ENCODE results near the gene SLIT3.

SLIT3 gene

DNA sequence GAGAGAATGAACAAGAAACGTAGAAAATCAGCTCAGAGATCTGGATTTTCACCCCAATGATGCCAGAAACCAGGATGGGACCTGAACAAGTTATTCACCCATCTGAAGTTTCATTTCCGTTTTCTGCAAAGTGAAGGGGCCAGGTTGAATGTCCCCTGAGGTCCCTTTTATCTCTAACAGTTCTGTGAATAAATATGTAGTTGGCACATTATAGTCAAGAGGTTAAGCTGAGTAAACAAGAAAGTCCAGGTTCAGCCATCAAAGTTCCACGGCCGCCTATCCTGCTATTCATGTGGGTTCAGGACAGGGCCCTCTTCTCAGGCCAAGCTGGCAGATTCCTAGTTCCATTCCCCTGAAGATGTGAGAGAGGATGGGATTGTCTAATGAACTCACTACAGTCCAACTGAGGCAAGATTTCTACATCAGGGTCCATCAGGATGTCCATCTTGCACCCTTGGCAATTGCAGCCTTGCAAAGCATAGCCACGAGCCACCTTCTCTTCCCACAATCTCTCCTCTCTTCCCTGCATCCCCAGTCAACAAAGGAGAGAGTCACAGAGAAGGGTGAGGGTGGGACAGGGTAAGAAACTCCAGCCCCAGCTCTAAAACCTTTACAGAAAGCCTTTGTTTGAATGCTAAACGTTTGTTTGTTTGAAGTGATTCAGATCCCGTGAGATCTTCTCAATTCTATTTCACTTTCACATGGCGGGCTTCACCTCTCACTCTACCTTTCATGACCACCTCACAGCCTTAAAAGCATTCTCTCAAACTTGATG, 311.0 kb downstream of the SLIT3 start:
- peaks cover 5% of the 10 kb centered on the region for H3K27me3 ChIP-seq (replicated peaks)
- no peak overlapping the region for H3K4me3 ChIP-seq (ENCODE audit: low read depth, low read length)
- DNase-seq = no peak
- in situ Hi-C loops (cut with HindIII; ENCODE audit: low pct_ligation_motif_present, low sequenced_read_pairs) = no loop called here
- TF ChIP-seq, protein P1, sequence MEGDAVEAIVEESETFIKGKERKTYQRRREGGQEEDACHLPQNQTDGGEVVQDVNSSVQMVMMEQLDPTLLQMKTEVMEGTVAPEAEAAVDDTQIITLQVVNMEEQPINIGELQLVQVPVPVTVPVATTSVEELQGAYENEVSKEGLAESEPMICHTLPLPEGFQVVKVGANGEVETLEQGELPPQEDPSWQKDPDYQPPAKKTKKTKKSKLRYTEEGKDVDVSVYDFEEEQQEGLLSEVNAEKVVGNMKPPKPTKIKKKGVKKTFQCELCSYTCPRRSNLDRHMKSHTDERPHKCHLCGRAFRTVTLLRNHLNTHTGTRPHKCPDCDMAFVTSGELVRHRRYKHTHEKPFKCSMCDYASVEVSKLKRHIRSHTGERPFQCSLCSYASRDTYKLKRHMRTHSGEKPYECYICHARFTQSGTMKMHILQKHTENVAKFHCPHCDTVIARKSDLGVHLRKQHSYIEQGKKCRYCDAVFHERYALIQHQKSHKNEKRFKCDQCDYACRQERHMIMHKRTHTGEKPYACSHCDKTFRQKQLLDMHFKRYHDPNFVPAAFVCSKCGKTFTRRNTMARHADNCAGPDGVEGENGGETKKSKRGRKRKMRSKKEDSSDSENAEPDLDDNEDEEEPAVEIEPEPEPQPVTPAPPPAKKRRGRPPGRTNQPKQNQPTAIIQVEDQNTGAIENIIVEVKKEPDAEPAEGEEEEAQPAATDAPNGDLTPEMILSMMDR (IDR thresholded peaks at IDR 0.05; ENCODE audit: low read depth, low read length, missing control alignments) = no peak
- H3K27ac ChIP-seq = no peak overlapping the region
- H3K36me3 ChIP-seq (replicated peaks) = no peaks in the 10 kb centered on the region

DNA sequence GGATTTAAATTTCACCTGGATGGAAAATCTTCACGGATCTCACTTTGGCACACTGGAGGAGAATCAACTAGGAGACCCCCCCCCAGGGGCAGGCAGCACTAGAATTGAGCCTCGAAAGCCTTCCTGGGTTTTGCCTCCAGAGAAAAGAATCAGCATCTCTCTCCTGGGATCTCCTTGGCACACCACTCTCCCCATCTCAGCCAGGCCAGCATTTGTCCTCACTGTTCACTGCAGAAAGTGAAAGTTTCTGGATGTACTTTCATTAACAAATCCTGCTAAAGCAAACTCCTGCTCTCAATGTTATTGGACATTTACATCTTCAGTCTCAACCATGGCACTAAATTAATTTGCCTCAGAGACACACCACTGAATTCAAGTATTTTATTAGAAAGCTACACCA, 312.2 kb downstream of the SLIT3 start:
- Histone ChIP-seq H3K4me3 (ENCODE audit: low read depth, low read length) (no peak overlapping the region), H3K27ac (no peak overlapping the region), H3K27me3 (replicated peaks) (peaks cover 5% of the 10 kb centered on the region), H3K36me3 (replicated peaks) (no peaks in the 10 kb centered on the region)
- TF ChIP-seq, protein P1 (IDR thresholded peaks at IDR 0.05; ENCODE audit: low read depth, low read length, missing control alignments) = no peak
- DNase-seq = no peak
- in situ Hi-C loops (cut with HindIII; ENCODE audit: low pct_ligation_motif_present, low sequenced_read_pairs) = no loop called here

DNA sequence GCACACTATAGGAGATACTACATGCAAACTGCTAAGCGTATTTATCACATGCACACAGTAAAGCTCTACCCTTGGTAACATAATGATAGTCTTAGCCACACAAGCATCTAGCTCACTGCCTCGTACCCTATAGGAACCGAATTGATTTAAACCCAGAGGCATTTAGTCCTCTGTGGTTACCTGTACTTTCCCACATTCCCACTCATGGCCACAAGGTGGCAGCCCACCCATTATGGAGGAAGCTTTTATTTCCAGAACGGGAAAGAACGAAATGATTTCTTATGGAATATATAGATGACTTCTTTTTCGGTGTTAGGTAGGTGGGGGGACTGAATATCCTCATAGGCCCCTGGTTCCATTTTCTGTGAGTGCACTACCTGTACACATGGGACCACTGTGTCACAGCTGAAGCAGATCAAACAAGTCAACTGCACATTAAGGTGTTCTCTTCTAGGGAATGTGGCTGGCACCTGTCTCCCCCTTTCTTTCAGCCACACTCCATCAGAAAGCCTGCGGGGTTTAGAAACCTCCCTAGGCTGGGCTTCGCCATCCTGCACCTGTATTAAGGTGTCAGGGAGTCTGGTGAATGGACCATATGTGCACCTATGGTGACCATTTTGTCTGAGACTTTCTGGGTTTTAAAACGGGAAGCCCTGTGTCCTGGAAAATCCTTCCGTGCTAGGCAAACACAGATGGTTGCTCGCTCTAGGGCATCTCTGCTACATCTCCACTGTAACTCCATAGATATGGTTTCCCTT, 313.2 kb downstream of the SLIT3 start:
- DNase-seq = peak; percentile 71
- Histone ChIP-seq H3K27ac (no peak overlapping the region), H3K27me3 (replicated peaks) (peaks cover 5% of the 10 kb centered on the region), H3K36me3 (replicated peaks) (no peaks in the 10 kb centered on the region), H3K4me3 (ENCODE audit: low read depth, low read length) (no peak overlapping the region)
- TF ChIP-seq, protein P1 (IDR thresholded peaks at IDR 0.05; ENCODE audit: low read depth, low read length, missing control alignments) = peak; percentile 89
- in situ Hi-C loops (cut with HindIII; ENCODE audit: low pct_ligation_motif_present, low sequenced_read_pairs) = no loop called here

DNA sequence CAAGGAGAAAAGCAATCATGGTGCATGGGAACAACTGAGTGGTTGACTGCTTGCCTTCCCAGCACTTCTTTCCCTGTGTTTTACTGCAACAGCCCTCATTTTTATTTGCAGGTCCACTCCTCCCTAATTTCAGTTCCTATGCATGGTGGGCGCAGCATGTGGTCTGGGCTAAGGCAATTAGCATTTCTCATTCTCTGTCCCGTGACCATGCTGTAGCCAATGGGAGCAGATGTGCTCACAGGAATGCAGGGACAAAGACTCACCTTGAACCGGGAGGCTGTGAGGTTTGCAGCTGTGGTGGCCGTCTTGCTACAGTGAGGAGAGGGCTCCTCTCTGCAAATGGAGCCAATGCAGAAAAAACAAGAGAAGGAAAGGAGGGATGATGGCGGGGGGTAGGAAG, 315.5 kb downstream of the SLIT3 start:
- H3K27me3 ChIP-seq (replicated peaks) = peaks cover 5% of the 10 kb centered on the region
- TF ChIP-seq, protein P1 (IDR thresholded peaks at IDR 0.05; ENCODE audit: low read depth, low read length, missing control alignments) = no peak
- in situ Hi-C loops (cut with HindIII; ENCODE audit: low pct_ligation_motif_present, low sequenced_read_pairs) = no loop called here
- no peak overlapping the region for H3K4me3 ChIP-seq (ENCODE audit: low read depth, low read length)
- DNase-seq = no peak
- no peaks in the 10 kb centered on the region for H3K36me3 ChIP-seq (replicated peaks)
- no peak overlapping the region for H3K27ac ChIP-seq

DNA sequence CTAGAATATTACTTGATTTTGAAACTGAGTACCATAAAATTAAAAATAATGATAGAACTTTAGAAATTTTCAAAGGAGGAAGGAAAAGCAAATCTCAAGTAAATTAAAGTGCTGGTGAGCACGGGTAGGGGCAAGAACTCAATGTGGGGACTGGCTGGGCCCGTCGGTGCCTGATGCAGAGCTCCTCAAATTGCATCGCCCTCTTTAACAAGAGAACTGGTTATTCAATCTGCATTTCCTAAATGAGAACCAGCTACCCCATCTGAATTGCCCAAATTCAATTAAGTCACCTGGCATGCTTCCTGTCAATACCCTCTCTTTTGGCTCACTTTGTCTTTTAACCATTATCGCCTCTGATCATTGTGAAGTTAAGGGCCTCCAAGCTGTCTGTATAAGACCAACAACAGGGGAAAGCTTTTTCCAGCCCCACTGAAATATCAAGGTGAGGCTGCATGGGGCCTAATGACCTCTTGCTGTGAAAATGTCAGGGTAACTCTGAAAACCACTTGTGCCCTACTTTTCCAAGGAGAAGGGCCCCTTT, 316.7 kb downstream of the SLIT3 start:
- in situ Hi-C loops (cut with HindIII; ENCODE audit: low pct_ligation_motif_present, low sequenced_read_pairs) = no loop called here
- TF ChIP-seq, protein P1 (IDR thresholded peaks at IDR 0.05; ENCODE audit: low read depth, low read length, missing control alignments) = no peak
- no peak for DNase-seq
- no peak overlapping the region for H3K4me3 ChIP-seq (ENCODE audit: low read depth, low read length)
- no peaks in the 10 kb centered on the region for H3K36me3 ChIP-seq (replicated peaks)
- peaks cover 4% of the 10 kb centered on the region for H3K27me3 ChIP-seq (replicated peaks)
- H3K27ac ChIP-seq = no peak overlapping the region
